DOHH2 (cell line): ENCODE results near the gene SLC26A8.
"Not testable (repeated sequence)": the region's sequence is repeated elsewhere in the genome, so short reads cannot be mapped to it uniquely, and the experiment has no call there.

Experiments
- H3F3A ChIP-seq: fragments of 200-600 bp; sonication (generic), shearing (Covaris generic); 2 replicates; pipeline ENCODE4 v1.6.0; 2016; ENCODE audit warnings: antibody characterized with exemption, mild to moderate bottlenecking; ENCODE audit not compliant: control insufficient read depth, insufficient read depth
- H3K27ac ChIP-seq: fragments of 200-600 bp; sonication (generic); 2 replicates; pipeline ENCODE4 v1.5.1; 2014; ENCODE audit warnings: low read depth, mild to moderate bottlenecking, low read length, moderate library complexity
- H3K27me3 ChIP-seq: fragments of 200-600 bp; sonication (generic); 2 replicates; pipeline ENCODE4 v1.6.1; 2014; ENCODE audit warnings: mild to moderate bottlenecking, low read length, mixed read lengths; ENCODE audit not compliant: control insufficient read depth
- H3K36me3 ChIP-seq: fragments of 200-600 bp; sonication (generic); 2 replicates; pipeline ENCODE4 v1.6.1; 2014; ENCODE audit warnings: mild to moderate bottlenecking, low read length, moderate library complexity, mixed read lengths; ENCODE audit not compliant: control insufficient read depth
- H3K4me1 ChIP-seq: fragments of 200-600 bp; sonication (generic); 2 replicates; pipeline ENCODE4 v1.6.1; 2014; ENCODE audit warnings: mild to moderate bottlenecking, low read length, mixed read lengths; ENCODE audit not compliant: control insufficient read depth
- H3K4me2 ChIP-seq: fragments of 200-600 bp; sonication (generic); 2 replicates; pipeline ENCODE4 v1.6.0; 2014; ENCODE audit warnings: mild to moderate bottlenecking, low read length, moderate library complexity
- H3K4me3 ChIP-seq: fragments of 200-600 bp; sonication (generic); 2 replicates; pipeline ENCODE4 v1.5.1; 2014; ENCODE audit warnings: mild to moderate bottlenecking, low read length, mixed read lengths
- H3K79me2 ChIP-seq: fragments of 200-600 bp; sonication (generic); 2 replicates; pipeline ENCODE4 v1.6.1; 2014; ENCODE audit warnings: mild to moderate bottlenecking, low read length, mixed read lengths; ENCODE audit not compliant: control insufficient read depth
- H3K9me2 ChIP-seq: fragments of 200-600 bp; sonication (generic); replicated peaks from 2 replicates; pipeline ENCODE4 v1.6.1; 2014; ENCODE audit warnings: mild to moderate bottlenecking, low read length, mixed read lengths; ENCODE audit not compliant: control insufficient read depth
- H3K9me3 ChIP-seq: fragments of 200-600 bp; sonication (generic); 2 replicates; pipeline ENCODE4 v1.6.1; 2014; ENCODE audit warnings: antibody characterized with exemption, low read length, mixed read lengths; ENCODE audit not compliant: control insufficient read depth, insufficient read depth
- H4K20me1 ChIP-seq: fragments of 200-600 bp; sonication (generic); 2 replicates; pipeline ENCODE4 v1.6.0; 2014; ENCODE audit warnings: low read depth, mild to moderate bottlenecking, antibody characterized with exemption, low read length, moderate library complexity; ENCODE audit not compliant: control insufficient read depth, insufficient read depth
- CTCF ChIP-seq: fragments of 200-600 bp; sonication (generic); IDR thresholded peaks from one replicate; pipeline ENCODE4 v1.5.1; 2014; ENCODE audit warnings: antibody characterized with exemption, mild to moderate bottlenecking, low read depth, low read length; ENCODE audit not compliant: poor library complexity, severe bottlenecking
- EZH2phosphoT487 ChIP-seq: fragments of 200-600 bp; sonication (generic); IDR thresholded peaks from 2 replicates; pipeline ENCODE4 v1.6.1; 2017; ENCODE audit warnings: borderline replicate concordance, mild to moderate bottlenecking, antibody characterized with exemption, low read length, moderate library complexity, mixed read lengths

The SLC26A8 gene

GRCh38 chr6:36018339-36018738 lies 6.1 kb downstream of the SLC26A8 start:
- Histone ChIP-seq H3F3A (no peaks in the 10 kb centered on the region), H4K20me1 (no peaks in the 10 kb centered on the region), H3K4me1 (no peaks in the 10 kb centered on the region), H3K27ac (no peak overlapping the region), H3K36me3 (no peaks in the 10 kb centered on the region), H3K79me2 (no peaks in the 10 kb centered on the region), H3K9me2 (no peaks in the 10 kb centered on the region), H3K27me3 (peaks cover 17% of the 10 kb centered on the region), H3K4me3 (no peak overlapping the region), H3K4me2 (no peak overlapping the region), H3K9me3 (no peaks in the 10 kb centered on the region)
- TF ChIP-seq EZH2phosphoT487, result no peak
- no peak for TF ChIP-seq CTCF

GRCh38 chr6:36015666-36016065 lies 8.8 kb downstream of the SLC26A8 start:
- Histone ChIP-seq H3K27me3 (peaks cover 25% of the 10 kb centered on the region), H3F3A (no peaks in the 10 kb centered on the region), H3K4me1 (no peaks in the 10 kb centered on the region), H3K36me3 (no peaks in the 10 kb centered on the region), H3K4me2 (no peak overlapping the region), H3K9me2 (no peaks in the 10 kb centered on the region), H3K79me2 (no peaks in the 10 kb centered on the region), H3K9me3 (no peaks in the 10 kb centered on the region), H3K4me3 (no peak overlapping the region), H4K20me1 (no peaks in the 10 kb centered on the region), H3K27ac (no peak overlapping the region)
- TF ChIP-seq EZH2phosphoT487 (no peak), CTCF (no peak)

- H3K27me3 ChIP-seq, result peaks cover 13% of the 10 kb centered on the region
- H3K4me1 ChIP-seq, result no peaks in the 10 kb centered on the region
- H4K20me1 ChIP-seq, result no peaks in the 10 kb centered on the region
- no peak for TF ChIP-seq CTCF
- no peak for TF ChIP-seq EZH2phosphoT487
- H3K4me3 ChIP-seq, result no peak overlapping the region
- H3K27ac ChIP-seq, result no peak overlapping the region
- no peaks in the 10 kb centered on the region for H3F3A ChIP-seq
- H3K79me2 ChIP-seq, result no peaks in the 10 kb centered on the region
- no peaks in the 10 kb centered on the region for H3K36me3 ChIP-seq
- no peaks in the 10 kb centered on the region for H3K9me2 ChIP-seq
- H3K9me3 ChIP-seq, result no peaks in the 10 kb centered on the region
- H3K4me2 ChIP-seq, result no peak overlapping the region
Observed at GRCh38 chr6:36000451-36000850, 24.0 kb downstream of the SLC26A8 start.

GRCh38 chr6:35993150-35993549 lies 31.3 kb downstream of the SLC26A8 start:
- Histone ChIP-seq H3K4me1 (no peaks in the 10 kb centered on the region), H3K27ac (no peak overlapping the region), H3K9me2 (no peaks in the 10 kb centered on the region), H3F3A (no peaks in the 10 kb centered on the region), H3K27me3 (peaks cover 14% of the 10 kb centered on the region), H4K20me1 (no peaks in the 10 kb centered on the region), H3K79me2 (no peaks in the 10 kb centered on the region), H3K4me2 (no peak overlapping the region), H3K9me3 (no peaks in the 10 kb centered on the region), H3K4me3 (no peak overlapping the region), H3K36me3 (no peaks in the 10 kb centered on the region)
- no peak for TF ChIP-seq CTCF
- TF ChIP-seq EZH2phosphoT487, result no peak

- not testable (repeated sequence) for H3F3A ChIP-seq, H3K4me1 ChIP-seq, H3K9me3 ChIP-seq, H4K20me1 ChIP-seq, H3K4me3 ChIP-seq, H3K79me2 ChIP-seq, H3K27ac ChIP-seq, H3K9me2 ChIP-seq, H3K36me3 ChIP-seq, H3K27me3 ChIP-seq, H3K4me2 ChIP-seq
Observed at GRCh38 chr6:35988047-35988446, 36.4 kb downstream of the SLC26A8 start.
